DOHH2 (cell line): ENCODE results near the gene ATP13A1.

Source experiments
- CTCF ChIP-seq: fragments of 200-600 bp; sonication (generic); IDR thresholded peaks from one replicate; pipeline ENCODE4 v1.5.1; 2014; ENCODE audit warnings: antibody characterized with exemption, mild to moderate bottlenecking, low read depth, low read length; ENCODE audit not compliant: poor library complexity, severe bottlenecking
- EZH2phosphoT487 ChIP-seq: fragments of 200-600 bp; sonication (generic); IDR thresholded peaks from 2 replicates; pipeline ENCODE4 v1.6.1; 2017; ENCODE audit warnings: borderline replicate concordance, mild to moderate bottlenecking, antibody characterized with exemption, low read length, moderate library complexity, mixed read lengths

GRCh38 chr19:19627621-19628500 is 35.6 kb downstream of the ATP13A1 start, which contains the start of gene LPAR2:
- TF ChIP-seq CTCF (no peak), EZH2phosphoT487 (no peak)
